Mesendoderm (in vitro differentiated cells): Measurements from ENCODE around the gene CAPN5.

Experiments used
- DNase-seq: peaks from one replicate; pipeline ENCODE4 v3.0.0; 2013
- H2AK5ac ChIP-seq: 2 replicates; pipeline ENCODE4 v1.6.1; 2013; ENCODE audit warnings: low read length, inconsistent platforms
- H2BK120ac ChIP-seq: 2 replicates; pipeline ENCODE4 v1.6.1; 2013; ENCODE audit warnings: low read depth, mild to moderate bottlenecking, low read length, moderate library complexity, mixed read lengths
- H2BK15ac ChIP-seq: replicated peaks from 2 replicates; pipeline ENCODE4 v1.6.1; 2013; ENCODE audit warnings: low read depth, mild to moderate bottlenecking, moderate library complexity
- H2BK5ac ChIP-seq: 2 replicates; pipeline ENCODE4 v1.6.1; 2013; ENCODE audit warnings: low read length, inconsistent platforms
- H3K18ac ChIP-seq: 2 replicates; pipeline ENCODE4 v1.6.1; 2013; ENCODE audit warnings: mild to moderate bottlenecking, low read length, mixed read lengths
- H3K23ac ChIP-seq: one replicate; pipeline ENCODE4 v1.6.1; 2013; ENCODE audit warnings: low read length
- H3K27ac ChIP-seq: 2 replicates; pipeline ENCODE4 v1.5.1; 2013; ENCODE audit warnings: low read depth, mild to moderate bottlenecking, inconsistent platforms, low read length, moderate library complexity
- H3K27me3 ChIP-seq: 2 replicates; pipeline ENCODE4 v1.6.1; 2013; ENCODE audit warnings: low read length, control low read depth, mild to moderate bottlenecking, inconsistent platforms; ENCODE audit not compliant: insufficient read depth, poor library complexity
- H3K36me3 ChIP-seq: 2 replicates; pipeline ENCODE4 v1.6.1; 2013; ENCODE audit warnings: low read length, inconsistent platforms; ENCODE audit not compliant: control insufficient read depth, insufficient read depth
- H3K4ac ChIP-seq: one replicate; pipeline ENCODE4 v1.6.1; 2013; ENCODE audit warnings: low read depth, mild to moderate bottlenecking, low read length, moderate library complexity
- H3K4me1 ChIP-seq: 2 replicates; pipeline ENCODE4 v1.6.1; 2013; ENCODE audit warnings: low read depth, low read length, inconsistent platforms; ENCODE audit not compliant: control insufficient read depth
- H3K4me2 ChIP-seq: 2 replicates; pipeline ENCODE4 v1.6.1; 2013; ENCODE audit warnings: low read length
- H3K4me3 ChIP-seq: 2 replicates; pipeline ENCODE4 v1.5.1; 2013; ENCODE audit warnings: mild to moderate bottlenecking, low read length
- H3K56ac ChIP-seq: one replicate; pipeline ENCODE4 v1.6.1; 2013; ENCODE audit warnings: low read length
- H3K79me1 ChIP-seq: 2 replicates; pipeline ENCODE4 v1.6.1; 2013; ENCODE audit warnings: low read length, inconsistent platforms
- H3K79me2 ChIP-seq: 2 replicates; pipeline ENCODE4 v1.6.1; 2013; ENCODE audit warnings: mild to moderate bottlenecking, low read length; ENCODE audit not compliant: control insufficient read depth, insufficient read depth
- H3K9ac ChIP-seq: 2 replicates; pipeline ENCODE4 v1.6.1; 2013; ENCODE audit warnings: low read length, inconsistent platforms
- H4K5ac ChIP-seq: one replicate; pipeline ENCODE4 v1.6.1; 2013; ENCODE audit warnings: low read length
- H4K8ac ChIP-seq: one replicate; pipeline ENCODE4 v1.6.1; 2013; ENCODE audit warnings: low read depth, mild to moderate bottlenecking, control low read depth, low read length, moderate library complexity
- WGBS: extraction: QIAGEN DNeasy Blood & Tissue Kit; methylation state at CpG from one replicate; pipeline ENCODE4 v1.1.7; 2013; ENCODE audit warnings: low lambda C conversion rate, missing lambda C conversion rate; ENCODE audit not compliant: insufficient coverage; ENCODE audit errors: extremely low coverage; 5-methylcytosine and 5-hydroxymethylcytosine counted together

Gene CAPN5

DNA sequence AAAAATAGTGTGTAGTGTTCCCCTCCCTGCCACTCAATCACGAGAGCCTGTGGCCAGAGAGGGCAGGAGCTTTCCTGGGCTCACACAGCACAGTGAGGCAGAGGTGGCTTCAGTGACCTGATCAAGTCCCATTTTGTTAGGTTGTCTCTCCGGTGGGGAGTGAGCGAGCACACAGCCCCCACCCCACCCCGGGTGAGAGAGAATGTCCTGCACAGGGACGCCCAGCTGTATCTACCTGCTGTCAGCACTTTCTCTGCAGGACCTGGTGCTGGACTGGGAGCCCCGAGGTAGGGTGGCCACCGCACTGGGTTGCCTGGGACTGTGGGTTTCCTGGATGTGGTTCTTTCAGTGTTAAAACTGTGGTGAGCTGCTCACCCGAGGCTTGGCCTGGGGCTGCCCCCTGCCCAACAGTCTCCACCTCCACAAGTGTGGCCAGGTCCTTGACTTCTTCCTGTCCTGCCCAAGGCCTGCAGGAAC lies 6.1 kb downstream of the CAPN5 start:
- H3K9ac ChIP-seq, result no peak overlapping the region
- no peak overlapping the region for H4K8ac ChIP-seq
- no peak overlapping the region for H3K4me3 ChIP-seq
- WGBS, result no CpG with 5 or more reads among the region's 8 CpGs
- no peak overlapping the region for H2AK5ac ChIP-seq
- H3K4me2 ChIP-seq, result no peak overlapping the region
- H2BK5ac ChIP-seq, result no peak overlapping the region
- H3K18ac ChIP-seq, result no peak overlapping the region
- H3K56ac ChIP-seq, result no peak overlapping the region
- no peak overlapping the region for H2BK15ac ChIP-seq
- no peaks in the 10 kb centered on the region for H3K36me3 ChIP-seq
- H3K27me3 ChIP-seq, result no peaks in the 10 kb centered on the region
- H3K79me2 ChIP-seq, result no peaks in the 10 kb centered on the region
- H3K4ac ChIP-seq, result no peak overlapping the region
- no peak overlapping the region for H3K23ac ChIP-seq
- no peak for DNase-seq
- H3K79me1 ChIP-seq, result no peaks in the 10 kb centered on the region
- H2BK120ac ChIP-seq, result no peak overlapping the region
- H4K5ac ChIP-seq, result no peak overlapping the region
- H3K27ac ChIP-seq, result no peak overlapping the region
- no peaks in the 10 kb centered on the region for H3K4me1 ChIP-seq

DNA sequence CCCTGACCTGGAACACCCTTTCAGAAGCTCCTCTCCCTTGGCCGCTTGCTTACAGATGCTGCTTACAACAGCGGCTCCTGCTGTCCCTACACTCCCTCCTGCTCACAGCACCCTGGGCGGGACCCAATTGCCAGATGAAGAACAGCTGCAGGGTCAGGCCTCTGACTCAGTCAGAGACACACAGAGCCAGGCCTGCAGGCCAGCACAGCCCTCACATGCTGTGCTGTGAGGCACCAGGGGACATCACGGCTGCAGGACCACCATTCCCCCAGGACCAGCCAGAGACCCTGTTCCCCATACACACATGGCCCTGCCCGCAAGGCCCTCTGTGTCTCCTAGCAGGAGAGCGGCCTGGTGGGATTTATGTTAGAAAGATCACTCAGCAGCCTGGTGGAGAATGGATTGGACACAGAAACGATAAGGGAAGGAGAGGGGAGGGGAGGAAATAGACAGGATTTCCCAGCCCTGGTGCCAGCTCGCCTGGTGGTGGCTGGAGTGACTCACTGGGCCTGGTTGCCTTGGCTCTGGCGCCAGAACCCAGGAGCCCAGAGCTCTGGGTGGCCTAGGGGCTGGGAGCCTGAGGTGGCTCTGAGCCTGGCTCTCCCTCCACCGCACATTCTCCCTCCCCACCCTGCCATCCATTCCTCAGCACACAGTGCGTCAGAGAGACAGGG lies 6.7 kb downstream of the CAPN5 start:
- no peak overlapping the region for H3K56ac ChIP-seq
- WGBS, result no CpG with 5 or more reads among the region's 11 CpGs
- no peak overlapping the region for H3K23ac ChIP-seq
- H3K4me1 ChIP-seq, result no peaks in the 10 kb centered on the region
- no peak overlapping the region for H3K27ac ChIP-seq
- no peak overlapping the region for H3K4me2 ChIP-seq
- H3K4me3 ChIP-seq, result no peak overlapping the region
- no peak overlapping the region for H2BK15ac ChIP-seq
- H4K8ac ChIP-seq, result no peak overlapping the region
- DNase-seq, result no peak
- no peak overlapping the region for H3K9ac ChIP-seq
- no peaks in the 10 kb centered on the region for H3K27me3 ChIP-seq
- no peak overlapping the region for H4K5ac ChIP-seq
- no peak overlapping the region for H2BK5ac ChIP-seq
- H2BK120ac ChIP-seq, result no peak overlapping the region
- no peaks in the 10 kb centered on the region for H3K36me3 ChIP-seq
- no peaks in the 10 kb centered on the region for H3K79me2 ChIP-seq
- H3K4ac ChIP-seq, result no peak overlapping the region
- H3K18ac ChIP-seq, result no peak overlapping the region
- H2AK5ac ChIP-seq, result no peak overlapping the region
- H3K79me1 ChIP-seq, result no peaks in the 10 kb centered on the region

DNA sequence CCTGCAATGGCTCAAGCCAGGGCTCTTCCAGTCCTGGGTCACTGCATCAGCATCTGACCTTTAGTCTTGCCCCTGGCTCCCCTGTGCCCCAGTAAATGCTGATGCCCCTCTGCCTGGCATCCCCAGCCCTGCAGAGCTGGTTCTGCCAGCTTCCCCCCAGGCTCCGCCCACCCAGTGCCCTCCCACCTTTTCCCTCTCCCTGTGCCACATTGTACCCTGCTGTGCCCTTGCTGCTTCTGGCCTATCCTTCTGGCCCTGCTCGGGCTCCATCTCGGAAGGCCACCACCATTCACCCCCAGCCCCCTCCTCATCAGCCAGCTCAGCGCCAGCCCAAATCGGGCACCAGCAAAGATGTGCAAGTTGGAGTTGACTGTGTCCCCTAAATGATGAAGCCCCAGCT lies 7.4 kb downstream of the CAPN5 start:
- no peaks in the 10 kb centered on the region for H3K79me1 ChIP-seq
- no peak overlapping the region for H3K27ac ChIP-seq
- no peak overlapping the region for H3K9ac ChIP-seq
- H4K5ac ChIP-seq, result no peak overlapping the region
- no peaks in the 10 kb centered on the region for H3K4me1 ChIP-seq
- no peak overlapping the region for H4K8ac ChIP-seq
- H3K4ac ChIP-seq, result no peak overlapping the region
- H3K79me2 ChIP-seq, result no peaks in the 10 kb centered on the region
- no peak overlapping the region for H3K4me2 ChIP-seq
- no peak overlapping the region for H2AK5ac ChIP-seq
- H2BK5ac ChIP-seq, result no peak overlapping the region
- no peak overlapping the region for H3K23ac ChIP-seq
- H3K4me3 ChIP-seq, result no peak overlapping the region
- H2BK15ac ChIP-seq, result no peak overlapping the region
- no peak overlapping the region for H3K18ac ChIP-seq
- no peak overlapping the region for H3K56ac ChIP-seq
- no peak for DNase-seq
- H2BK120ac ChIP-seq, result no peak overlapping the region
- no peaks in the 10 kb centered on the region for H3K36me3 ChIP-seq
- no peaks in the 10 kb centered on the region for H3K27me3 ChIP-seq
- WGBS, result no CpG with 5 or more reads among the region's 5 CpGs

DNA sequence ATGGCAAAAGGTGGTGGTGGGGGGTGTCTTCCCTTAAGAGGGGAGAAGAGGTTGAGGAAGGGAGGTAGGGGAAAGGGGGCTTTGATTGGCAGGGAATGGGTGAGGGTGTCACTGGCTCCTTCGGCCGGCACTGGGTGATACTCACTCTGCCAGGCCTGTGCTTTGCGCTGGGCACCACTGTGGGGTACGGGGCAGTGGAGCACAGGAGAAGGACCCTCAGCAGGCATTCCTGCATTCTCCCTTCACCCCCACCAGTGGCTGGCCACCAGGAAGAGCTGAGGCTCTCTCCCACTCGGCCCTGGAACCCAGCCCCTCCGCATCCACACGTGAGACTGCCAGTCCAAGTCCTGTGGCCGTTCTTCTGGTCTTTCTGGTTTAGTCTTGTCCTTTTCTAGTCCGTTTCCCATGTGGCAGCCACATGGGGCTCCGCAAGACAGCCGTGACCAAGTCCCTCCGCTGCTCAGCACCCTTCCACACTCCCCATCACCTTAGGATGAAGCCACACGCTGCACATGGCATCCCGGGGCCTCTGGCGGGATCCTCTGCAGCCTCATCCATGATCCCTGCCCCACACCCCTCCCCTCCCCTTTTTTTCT lies 8.0 kb downstream of the CAPN5 start:
- DNase-seq, result no peak
- H3K18ac ChIP-seq, result no peak overlapping the region
- no peaks in the 10 kb centered on the region for H3K4me1 ChIP-seq
- H3K36me3 ChIP-seq, result no peaks in the 10 kb centered on the region
- no peaks in the 10 kb centered on the region for H3K79me1 ChIP-seq
- H2BK5ac ChIP-seq, result no peak overlapping the region
- WGBS, result no CpG with 5 or more reads among the region's 15 CpGs
- H3K23ac ChIP-seq, result no peak overlapping the region
- no peak overlapping the region for H4K8ac ChIP-seq
- H3K4me3 ChIP-seq, result no peak overlapping the region
- no peak overlapping the region for H3K4ac ChIP-seq
- no peak overlapping the region for H2BK120ac ChIP-seq
- no peak overlapping the region for H2AK5ac ChIP-seq
- H3K27me3 ChIP-seq, result no peaks in the 10 kb centered on the region
- H3K79me2 ChIP-seq, result no peaks in the 10 kb centered on the region
- H3K56ac ChIP-seq, result no peak overlapping the region
- H3K4me2 ChIP-seq, result no peak overlapping the region
- H3K27ac ChIP-seq, result no peak overlapping the region
- no peak overlapping the region for H2BK15ac ChIP-seq
- H3K9ac ChIP-seq, result no peak overlapping the region
- no peak overlapping the region for H4K5ac ChIP-seq

DNA sequence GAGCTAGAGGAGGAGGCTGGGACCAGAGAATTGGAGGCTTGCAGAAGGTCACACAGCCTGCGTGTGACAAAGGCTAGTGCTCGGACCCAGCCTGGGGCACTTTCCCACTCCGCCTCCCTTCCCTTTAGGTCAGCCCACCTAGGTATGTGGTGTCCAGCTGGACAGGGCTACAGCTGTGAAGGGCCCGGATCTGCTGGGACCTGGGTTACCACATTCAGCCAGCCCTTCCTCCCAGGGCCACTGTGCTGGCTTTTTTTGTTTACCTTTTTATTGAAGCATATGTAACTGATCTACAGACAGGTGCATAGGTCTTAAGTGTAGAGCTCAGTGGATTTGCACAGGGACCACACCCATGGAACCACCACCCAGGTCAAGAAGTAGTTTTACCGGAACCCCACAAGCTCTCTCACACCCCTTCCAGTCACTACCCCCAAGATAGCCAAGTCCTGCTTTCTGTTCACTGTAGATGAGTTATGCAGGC lies 8.7 kb downstream of the CAPN5 start:
- no peaks in the 10 kb centered on the region for H3K4me1 ChIP-seq
- H3K4me3 ChIP-seq, result no peak overlapping the region
- H3K9ac ChIP-seq, result no peak overlapping the region
- no peak overlapping the region for H2BK15ac ChIP-seq
- no peaks in the 10 kb centered on the region for H3K36me3 ChIP-seq
- no peak overlapping the region for H4K8ac ChIP-seq
- H3K27me3 ChIP-seq, result no peaks in the 10 kb centered on the region
- no CpG with 5 or more reads among the region's 5 CpGs for WGBS
- no peak overlapping the region for H2BK5ac ChIP-seq
- no peaks in the 10 kb centered on the region for H3K79me1 ChIP-seq
- H3K4ac ChIP-seq, result no peak overlapping the region
- no peak overlapping the region for H2AK5ac ChIP-seq
- no peak overlapping the region for H3K27ac ChIP-seq
- H3K56ac ChIP-seq, result no peak overlapping the region
- H2BK120ac ChIP-seq, result no peak overlapping the region
- no peak overlapping the region for H4K5ac ChIP-seq
- no peak overlapping the region for H3K4me2 ChIP-seq
- DNase-seq, result no peak
- H3K79me2 ChIP-seq, result no peaks in the 10 kb centered on the region
- no peak overlapping the region for H3K18ac ChIP-seq
- H3K23ac ChIP-seq, result no peak overlapping the region
